ENCODE data around the gene NR2F1-AS1. TPM values are rescaled to one million over a fixed set of nuclear protein-coding genes. Genes with fewer than 3 reads are reported as not detected.

NR2F1-AS1 gene
- total and polyA plus RNA-seq, 9 of the 15 experiments (the other 6 are each of a cell fraction or from before 2014, with no cell fraction given) = not detected

- TF ChIP-seq, protein P1, sequence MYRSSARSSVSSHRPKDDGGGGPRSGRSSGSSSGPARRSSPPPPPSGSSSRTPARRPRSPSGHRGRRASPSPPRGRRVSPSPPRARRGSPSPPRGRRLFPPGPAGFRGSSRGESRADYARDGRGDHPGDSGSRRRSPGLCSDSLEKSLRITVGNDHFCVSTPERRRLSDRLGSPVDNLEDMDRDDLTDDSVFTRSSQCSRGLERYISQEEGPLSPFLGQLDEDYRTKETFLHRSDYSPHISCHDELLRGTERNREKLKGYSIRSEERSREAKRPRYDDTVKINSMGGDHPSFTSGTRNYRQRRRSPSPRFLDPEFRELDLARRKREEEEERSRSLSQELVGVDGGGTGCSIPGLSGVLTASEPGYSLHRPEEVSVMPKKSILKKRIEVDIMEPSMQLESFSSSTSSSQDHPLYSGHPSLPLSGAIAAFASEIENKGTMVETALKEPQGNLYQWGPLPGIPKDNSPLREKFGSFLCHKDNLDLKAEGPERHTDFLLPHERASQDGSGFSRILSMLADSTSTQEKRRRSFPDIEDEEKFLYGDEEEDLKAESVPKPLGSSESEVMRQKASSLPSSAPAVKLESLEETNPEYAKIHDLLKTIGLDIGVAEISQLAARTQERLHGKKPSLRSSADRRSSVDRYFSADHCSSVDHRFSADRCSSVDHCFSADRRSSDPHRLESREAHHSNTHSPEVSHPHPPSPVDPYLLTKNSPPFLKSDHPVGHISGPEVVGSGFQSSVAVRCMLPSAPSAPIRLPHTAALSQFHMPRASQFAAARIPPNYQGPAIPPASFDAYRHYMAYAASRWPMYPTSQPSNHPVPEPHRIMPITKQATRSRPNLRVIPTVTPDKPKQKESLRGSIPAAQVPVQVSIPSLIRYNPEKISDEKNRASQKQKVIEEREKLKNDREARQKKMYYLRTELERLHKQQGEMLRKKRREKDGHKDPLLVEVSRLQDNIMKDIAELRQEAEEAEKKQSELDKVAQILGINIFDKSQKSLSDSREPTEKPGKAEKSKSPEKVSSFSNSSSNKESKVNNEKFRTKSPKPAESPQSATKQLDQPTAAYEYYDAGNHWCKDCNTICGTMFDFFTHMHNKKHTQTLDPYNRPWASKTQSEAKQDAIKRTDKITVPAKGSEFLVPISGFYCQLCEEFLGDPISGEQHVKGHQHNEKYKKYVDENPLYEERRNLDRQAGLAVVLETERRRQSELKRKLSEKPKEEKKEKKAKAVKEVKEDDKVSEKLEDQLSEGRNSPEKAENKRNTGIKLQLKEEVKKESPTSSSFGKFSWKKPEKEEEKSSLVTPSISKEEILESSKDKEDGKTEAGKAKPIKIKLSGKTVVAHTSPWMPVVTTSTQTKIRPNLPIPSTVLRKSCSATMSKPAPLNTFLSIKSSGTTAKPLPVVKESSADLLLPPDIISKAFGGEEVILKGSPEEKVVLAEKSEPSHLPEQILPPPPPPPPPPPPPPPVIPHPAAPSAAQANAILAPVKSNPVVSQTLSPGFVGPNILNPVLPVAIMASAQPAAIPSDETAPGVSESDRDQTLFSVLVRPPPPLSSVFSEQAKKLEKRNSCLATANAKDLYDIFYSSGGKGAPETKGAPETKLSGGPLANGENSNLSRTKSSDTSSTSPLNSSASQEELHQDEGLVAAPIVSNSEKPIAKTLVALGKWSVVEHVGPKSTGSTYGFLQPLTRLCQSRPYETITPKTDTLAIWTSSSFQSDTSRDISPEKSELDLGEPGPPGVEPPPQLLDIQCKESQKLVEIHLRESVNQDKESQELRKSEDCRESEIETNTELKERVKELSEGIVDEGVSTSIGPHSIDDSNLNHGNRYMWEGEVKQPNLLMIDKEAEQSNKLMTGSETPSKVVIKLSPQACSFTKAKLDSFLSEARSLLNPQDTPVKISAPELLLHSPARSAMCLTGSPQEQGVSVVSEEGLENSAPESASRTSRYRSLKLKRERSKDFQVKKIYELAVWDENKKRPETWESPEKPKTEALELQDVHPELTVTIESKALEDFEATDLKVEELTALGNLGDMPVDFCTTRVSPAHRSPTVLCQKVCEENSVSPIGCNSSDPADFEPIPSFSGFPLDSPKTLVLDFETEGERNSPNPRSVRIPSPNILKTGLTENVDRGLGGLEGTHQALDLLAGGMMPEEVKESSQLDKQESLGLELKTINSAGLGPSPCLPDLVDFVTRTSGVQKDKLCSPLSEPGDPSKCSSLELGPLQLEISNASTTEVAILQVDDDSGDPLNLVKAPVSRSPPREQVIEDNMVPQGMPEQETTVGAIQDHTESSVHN (IDR thresholded peaks at IDR 0.05; ENCODE audit: borderline replicate concordance in 1 of 2, low read depth in 1 of 2) = no peak
- TF ChIP-seq, protein P2, sequence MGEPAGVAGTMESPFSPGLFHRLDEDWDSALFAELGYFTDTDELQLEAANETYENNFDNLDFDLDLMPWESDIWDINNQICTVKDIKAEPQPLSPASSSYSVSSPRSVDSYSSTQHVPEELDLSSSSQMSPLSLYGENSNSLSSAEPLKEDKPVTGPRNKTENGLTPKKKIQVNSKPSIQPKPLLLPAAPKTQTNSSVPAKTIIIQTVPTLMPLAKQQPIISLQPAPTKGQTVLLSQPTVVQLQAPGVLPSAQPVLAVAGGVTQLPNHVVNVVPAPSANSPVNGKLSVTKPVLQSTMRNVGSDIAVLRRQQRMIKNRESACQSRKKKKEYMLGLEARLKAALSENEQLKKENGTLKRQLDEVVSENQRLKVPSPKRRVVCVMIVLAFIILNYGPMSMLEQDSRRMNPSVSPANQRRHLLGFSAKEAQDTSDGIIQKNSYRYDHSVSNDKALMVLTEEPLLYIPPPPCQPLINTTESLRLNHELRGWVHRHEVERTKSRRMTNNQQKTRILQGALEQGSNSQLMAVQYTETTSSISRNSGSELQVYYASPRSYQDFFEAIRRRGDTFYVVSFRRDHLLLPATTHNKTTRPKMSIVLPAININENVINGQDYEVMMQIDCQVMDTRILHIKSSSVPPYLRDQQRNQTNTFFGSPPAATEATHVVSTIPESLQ (CRISPR knock-in tag; IDR thresholded peaks at IDR 0.05) = no peak
- TF ChIP-seq ZNF143 (CRISPR knock-in tag; IDR thresholded peaks at IDR 0.05) (no peak), HDAC3 (IDR thresholded peaks at IDR 0.05; ENCODE audit: borderline replicate concordance, partially characterized antibody) (no peak), MECOM (CRISPR knock-in tag; IDR thresholded peaks at IDR 0.05) (no peak), RBM17 (IDR thresholded peaks at IDR 0.05; ENCODE audit: borderline replicate concordance, low read depth, low read length) (no peak)
Observed at GRCh38 chr5:93586736-93587596, 5.9 kb upstream of the NR2F1-AS1 start (continued).

Data from K562 (cell line).